WTC11 (cell line): ENCODE measurements around the gene MANBA. TPM values are rescaled to one million over a fixed set of nuclear protein-coding genes. Genes with fewer than 3 reads are reported as not detected.

Source experiments
- ATAC-seq: fragments of 200-7000 bp; cut with Tn5 transposase; 2 replicates; pipeline ENCODE4 v1.10.0; 2021; ENCODE audit warnings: mild to moderate bottlenecking, moderate library complexity
- Bru-seq: library from RNA; stranded (reverse); fragments of 400-500 nt; gene quantifications from one replicate; lab custom pipeline; 2021; lab: Mats Ljungman, UMichigan
- CTCF ChIA-PET: fragments of 300-600 bp; sonication (Branson Sonifier 250); formaldehyde crosslinking; loops from one replicate; lab custom pipeline; 2021; ENCODE audit warnings: antibody characterized with exemption; lab: Charles Lee
- POLR2A ChIA-PET: fragments of 350-600 bp; sonication (Branson Sonifier 250); formaldehyde crosslinking; loops from one replicate; lab custom pipeline; 2021; ENCODE audit warnings: antibody characterized with exemption; lab: Charles Lee
- DNase-seq: peaks from one replicate; pipeline ENCODE4 v3.0.0; 2021; ENCODE audit warnings: low spot score
- H3K27ac Mint-ChIP-seq: 2 replicates; pipeline ENCODE4 v1.8.0; 2021; ENCODE audit warnings: mixed read lengths
- H3K27me3 Mint-ChIP-seq: 2 replicates; pipeline ENCODE4 v1.8.0; 2021; ENCODE audit warnings: low read depth, mild to moderate bottlenecking, moderate library complexity, mixed read lengths
- H3K36me3 Mint-ChIP-seq: 2 replicates; pipeline ENCODE4 v1.8.0; 2021; ENCODE audit warnings: mixed read lengths
- H3K4me1 Mint-ChIP-seq: 2 replicates; pipeline ENCODE4 v1.8.0; 2022; ENCODE audit warnings: mixed read lengths
- H3K4me3 Mint-ChIP-seq: 2 replicates; pipeline ENCODE4 v1.8.0; 2021; ENCODE audit warnings: mild to moderate bottlenecking, moderate library complexity, mixed read lengths
- H3K9me3 Mint-ChIP-seq: 2 replicates; pipeline ENCODE4 v1.8.0; 2021; ENCODE audit warnings: mixed read lengths
- CDX4 ChIP-seq: fragments of 250-450 bp; sonication (Bioruptor Pico); IDR thresholded peaks from 2 replicates; pipeline ENCODE4 v1.9.0; 2021; ENCODE audit warnings: moderate library complexity, mild to moderate bottlenecking, inconsistent platforms, borderline replicate concordance
- E2F5 ChIP-seq: sonication (generic); formaldehyde crosslinking; IDR thresholded peaks from 2 replicates; pipeline ENCODE4 v1.8.1; 2022; ENCODE audit warnings: mild to moderate bottlenecking, moderate library complexity, missing genetic modification reagents
- ETV6 ChIP-seq: sonication (generic); formaldehyde crosslinking; IDR thresholded peaks from 2 replicates; pipeline ENCODE4 v1.8.1; 2022; ENCODE audit warnings: mild to moderate bottlenecking, missing genetic modification reagents
- FOXJ3 ChIP-seq: sonication (generic); formaldehyde crosslinking; IDR thresholded peaks from 2 replicates; pipeline ENCODE4 v1.9.0; 2021; ENCODE audit warnings: missing genetic modification reagents, mild to moderate bottlenecking, borderline replicate concordance
- FOXP1 ChIP-seq: sonication (generic); formaldehyde crosslinking; IDR thresholded peaks from 2 replicates; pipeline ENCODE4 v1.8.0; 2022; ENCODE audit warnings: missing genetic modification reagents, mild to moderate bottlenecking, moderate library complexity, borderline replicate concordance
- GTF2I ChIP-seq: fragments of 250-450 bp; sonication (Bioruptor Pico); conservative IDR thresholded peaks from 2 replicates; pipeline ENCODE4 v1.4.0; 2021; ENCODE audit warnings: mild to moderate bottlenecking
- NR2C2 ChIP-seq: sonication (generic); formaldehyde crosslinking; IDR thresholded peaks from 2 replicates; pipeline ENCODE4 v1.8.0; 2022; ENCODE audit warnings: mild to moderate bottlenecking, missing genetic modification reagents
- RORB ChIP-seq: fragments of 250-450 bp; sonication (Bioruptor Pico); IDR thresholded peaks from 2 replicates; pipeline ENCODE4 v1.9.0; 2021; ENCODE audit warnings: mild to moderate bottlenecking
- SOX15 ChIP-seq: fragments of 250-450 bp; sonication (Bioruptor Pico); IDR thresholded peaks from 2 replicates; pipeline ENCODE4 v1.9.0; 2021; ENCODE audit warnings: mild to moderate bottlenecking
- SP1 ChIP-seq: sonication (generic); formaldehyde crosslinking; conservative IDR thresholded peaks from 2 replicates; pipeline ENCODE4 v1.8.1; 2022; ENCODE audit warnings: missing genetic modification reagents
- USF2 ChIP-seq: sonication (generic); formaldehyde crosslinking; IDR thresholded peaks from 2 replicates; pipeline ENCODE4 v1.8.1; 2023; ENCODE audit warnings: mild to moderate bottlenecking, missing genetic modification reagents, moderate library complexity
- ZBTB21 ChIP-seq: sonication (generic); formaldehyde crosslinking; IDR thresholded peaks from 2 replicates; pipeline ENCODE4 v1.8.1; 2023; ENCODE audit warnings: mild to moderate bottlenecking, missing genetic modification reagents, borderline replicate concordance
- ZNF671 ChIP-seq: fragments of 250-450 bp; sonication (Bioruptor Pico); IDR thresholded peaks from 2 replicates; pipeline ENCODE4 v1.8.0; 2021; ENCODE audit warnings: mild to moderate bottlenecking
- long read RNA-seq, 3 experiments: library from RNA in 1 of 3; library from capped mRNA in 1 of 3; library from polyadenylated mRNA in 1 of 3; unstranded in 2 of 3; stranded (forward) in 1 of 3; transcript quantifications; one replicate each; pipeline ENCODE4 v2.0.0, GENCODE V29; 2021
- total RNA-seq: library from RNA; stranded (reverse); gene quantifications from 3 replicates; pipeline ENCODE4 v1.2.3, GENCODE V29; 2021
- TF ChIP-seq, protein P1 (sequence below): fragments of 200-600 bp; IDR thresholded peaks from 2 replicates; pipeline ENCODE4 v1.8.0; 2022; ENCODE audit warnings: antibody characterized with exemption
- TF ChIP-seq, protein P2 (sequence below): sonication (generic); formaldehyde crosslinking; conservative IDR thresholded peaks from 2 replicates; pipeline ENCODE4 v1.8.1; 2023; ENCODE audit warnings: mild to moderate bottlenecking, low read depth, missing genetic modification reagents, moderate library complexity
- TF ChIP-seq, protein P3 (sequence below): fragments of 250-450 bp; sonication (Bioruptor Pico); IDR thresholded peaks from 2 replicates; pipeline ENCODE4 v1.8.0; 2021; ENCODE audit warnings: mild to moderate bottlenecking
- TF ChIP-seq, protein P4 (sequence below): sonication (generic); formaldehyde crosslinking; IDR thresholded peaks from 2 replicates; pipeline ENCODE4 v1.8.0; 2022; ENCODE audit warnings: mild to moderate bottlenecking, missing genetic modification reagents
- TF ChIP-seq, protein P5 (sequence below): fragments of 250-450 bp; sonication (Bioruptor Pico); conservative IDR thresholded peaks from 2 replicates; pipeline ENCODE4 v1.9.0; 2021; ENCODE audit warnings: mild to moderate bottlenecking
- TF ChIP-seq, protein P6 (sequence below): sonication (generic); formaldehyde crosslinking; IDR thresholded peaks from 2 replicates; pipeline ENCODE4 v1.8.1; 2023; ENCODE audit warnings: mild to moderate bottlenecking, missing genetic modification reagents, borderline replicate concordance

The MANBA gene
- total RNA-seq (35.1 to 37.6 TPM (median 37.5 TPM) in 3 replicates), Bru-seq, nascent RNA (percentile 82 among the genes with signal in this experiment)
- long read RNA-seq, experiment 1, transcript MANBA-201 (17 exons, 3,361 nt), result major isoform, 85 of 143 reads
- long read RNA-seq, experiment 1, partial matches to known transcripts, result 32 of 143 reads
- long read RNA-seq, experiment 1, other reads (novel, unspliced or antisense), result 24 of 143 reads
- long read RNA-seq, experiment 2, transcript MANBA-201 (17 exons, 3,361 nt), result major isoform, 28 of 70 reads
- long read RNA-seq, experiment 2, partial matches to known transcripts, result 27 of 70 reads
- long read RNA-seq, experiment 2, other reads (novel, unspliced or antisense), result 13 of 70 reads
- long read RNA-seq, experiment 3, transcript MANBA-201 (17 exons, 3,361 nt), result major isoform, 7 of 15 reads
- long read RNA-seq, experiment 3, partial matches to known transcripts, result 2 of 15 reads
- long read RNA-seq, experiment 3, other reads (novel, unspliced or antisense), result 4 of 15 reads

DNA sequence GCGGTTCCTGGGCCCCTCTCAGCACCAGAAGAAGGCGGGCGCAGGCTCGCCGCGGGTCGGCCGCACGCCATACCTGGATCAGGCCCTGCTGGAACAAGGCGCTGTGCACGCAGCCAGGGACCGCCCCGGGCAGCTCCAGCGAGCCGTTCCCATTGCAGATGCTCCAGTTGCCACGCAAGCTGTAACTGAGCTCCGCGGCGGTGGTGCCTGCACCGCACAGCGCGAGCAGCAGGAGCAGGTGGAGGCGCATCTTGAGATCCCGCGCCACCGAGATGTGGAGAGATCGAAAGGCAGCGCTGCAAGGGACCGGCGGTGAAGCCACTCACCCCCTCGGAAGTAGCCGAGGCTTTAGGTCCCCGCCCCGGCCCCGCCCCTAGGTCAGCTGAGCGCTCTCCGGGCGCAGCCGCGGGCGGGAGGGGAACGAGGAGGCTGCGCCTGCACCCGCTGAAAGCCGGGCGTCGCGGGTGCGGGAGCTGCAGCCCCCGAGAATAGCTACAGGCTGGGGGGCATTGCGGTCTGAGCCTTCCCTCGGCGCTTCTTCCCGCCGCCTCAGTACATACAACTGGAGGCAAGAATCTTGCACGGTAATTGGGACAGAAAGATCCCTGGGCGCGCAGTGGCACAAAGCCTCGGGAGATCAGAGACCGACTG, at the start of gene MANBA:
Gene MANBA, minus strand, starts transcription at position 324 of the 651 bp plus-strand sequence. Its CDS starts 74 bp downstream, at position 250.
- peak; percentile 85 for DNase-seq
- peak within 1 kb of the TSS; percentile 86 for H3K27ac Mint-ChIP-seq
- H3K9me3 Mint-ChIP-seq, result peaks cover 13% of the 10 kb centered on the region
- peak within 1 kb of the TSS; percentile 97 for H3K4me3 Mint-ChIP-seq
- POLR2A ChIA-PET, result interaction anchor here (0.6 to 2.4 kb wide), 17 partner anchors 10 to 1529 kb away, joined by 3 to 44 read pairs (median 3); partner anchors contain the start of genes CISD2 and UBE2D3
- CTCF ChIA-PET, result interaction anchor here (0.6 to 1.7 kb wide), 6 partner anchors 21 to 339 kb away, joined by 3 to 13 read pairs (median 3); no protein-coding TSS in a partner anchor
- peaks cover 9% of the 10 kb centered on the region for H3K36me3 Mint-ChIP-seq
- H3K27me3 Mint-ChIP-seq, result no peaks in the 10 kb centered on the region; the same call in 1 of the 2 replicates
- ATAC-seq, result peak; percentile 90
- H3K4me1 Mint-ChIP-seq, result peaks cover 33% of the 10 kb centered on the region
- TF ChIP-seq ZBTB21 (CRISPR knock-in tag) (peak; percentile 86), NR2C2 (CRISPR knock-in tag) (no peak), CDX4 (CRISPR knock-in tag) (no peak), ZNF671 (CRISPR knock-in tag) (no peak), FOXJ3 (CRISPR knock-in tag) (no peak), E2F5 (peak; percentile 90; the same call in 1 of the 2 replicates), ETV6 (CRISPR knock-in tag) (peak; percentile 72; the same call in 1 of the 2 replicates), SOX15 (no peak), SP1 (CRISPR knock-in tag) (peak; percentile 86), USF2 (CRISPR knock-in tag) (peak; percentile 87), GTF2I (CRISPR knock-in tag) (no peak), FOXP1 (CRISPR knock-in tag) (peak; percentile 91; the same call in 1 of the 2 replicates), RORB (CRISPR knock-in tag) (no peak)
- TF ChIP-seq, protein P1, sequence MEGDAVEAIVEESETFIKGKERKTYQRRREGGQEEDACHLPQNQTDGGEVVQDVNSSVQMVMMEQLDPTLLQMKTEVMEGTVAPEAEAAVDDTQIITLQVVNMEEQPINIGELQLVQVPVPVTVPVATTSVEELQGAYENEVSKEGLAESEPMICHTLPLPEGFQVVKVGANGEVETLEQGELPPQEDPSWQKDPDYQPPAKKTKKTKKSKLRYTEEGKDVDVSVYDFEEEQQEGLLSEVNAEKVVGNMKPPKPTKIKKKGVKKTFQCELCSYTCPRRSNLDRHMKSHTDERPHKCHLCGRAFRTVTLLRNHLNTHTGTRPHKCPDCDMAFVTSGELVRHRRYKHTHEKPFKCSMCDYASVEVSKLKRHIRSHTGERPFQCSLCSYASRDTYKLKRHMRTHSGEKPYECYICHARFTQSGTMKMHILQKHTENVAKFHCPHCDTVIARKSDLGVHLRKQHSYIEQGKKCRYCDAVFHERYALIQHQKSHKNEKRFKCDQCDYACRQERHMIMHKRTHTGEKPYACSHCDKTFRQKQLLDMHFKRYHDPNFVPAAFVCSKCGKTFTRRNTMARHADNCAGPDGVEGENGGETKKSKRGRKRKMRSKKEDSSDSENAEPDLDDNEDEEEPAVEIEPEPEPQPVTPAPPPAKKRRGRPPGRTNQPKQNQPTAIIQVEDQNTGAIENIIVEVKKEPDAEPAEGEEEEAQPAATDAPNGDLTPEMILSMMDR, result no peak
- TF ChIP-seq, protein P2, sequence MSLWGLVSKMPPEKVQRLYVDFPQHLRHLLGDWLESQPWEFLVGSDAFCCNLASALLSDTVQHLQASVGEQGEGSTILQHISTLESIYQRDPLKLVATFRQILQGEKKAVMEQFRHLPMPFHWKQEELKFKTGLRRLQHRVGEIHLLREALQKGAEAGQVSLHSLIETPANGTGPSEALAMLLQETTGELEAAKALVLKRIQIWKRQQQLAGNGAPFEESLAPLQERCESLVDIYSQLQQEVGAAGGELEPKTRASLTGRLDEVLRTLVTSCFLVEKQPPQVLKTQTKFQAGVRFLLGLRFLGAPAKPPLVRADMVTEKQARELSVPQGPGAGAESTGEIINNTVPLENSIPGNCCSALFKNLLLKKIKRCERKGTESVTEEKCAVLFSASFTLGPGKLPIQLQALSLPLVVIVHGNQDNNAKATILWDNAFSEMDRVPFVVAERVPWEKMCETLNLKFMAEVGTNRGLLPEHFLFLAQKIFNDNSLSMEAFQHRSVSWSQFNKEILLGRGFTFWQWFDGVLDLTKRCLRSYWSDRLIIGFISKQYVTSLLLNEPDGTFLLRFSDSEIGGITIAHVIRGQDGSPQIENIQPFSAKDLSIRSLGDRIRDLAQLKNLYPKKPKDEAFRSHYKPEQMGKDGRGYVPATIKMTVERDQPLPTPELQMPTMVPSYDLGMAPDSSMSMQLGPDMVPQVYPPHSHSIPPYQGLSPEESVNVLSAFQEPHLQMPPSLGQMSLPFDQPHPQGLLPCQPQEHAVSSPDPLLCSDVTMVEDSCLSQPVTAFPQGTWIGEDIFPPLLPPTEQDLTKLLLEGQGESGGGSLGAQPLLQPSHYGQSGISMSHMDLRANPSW (CRISPR knock-in tag), result peak; percentile 94; the same call in 1 of the 2 replicates
- TF ChIP-seq, protein P3, sequence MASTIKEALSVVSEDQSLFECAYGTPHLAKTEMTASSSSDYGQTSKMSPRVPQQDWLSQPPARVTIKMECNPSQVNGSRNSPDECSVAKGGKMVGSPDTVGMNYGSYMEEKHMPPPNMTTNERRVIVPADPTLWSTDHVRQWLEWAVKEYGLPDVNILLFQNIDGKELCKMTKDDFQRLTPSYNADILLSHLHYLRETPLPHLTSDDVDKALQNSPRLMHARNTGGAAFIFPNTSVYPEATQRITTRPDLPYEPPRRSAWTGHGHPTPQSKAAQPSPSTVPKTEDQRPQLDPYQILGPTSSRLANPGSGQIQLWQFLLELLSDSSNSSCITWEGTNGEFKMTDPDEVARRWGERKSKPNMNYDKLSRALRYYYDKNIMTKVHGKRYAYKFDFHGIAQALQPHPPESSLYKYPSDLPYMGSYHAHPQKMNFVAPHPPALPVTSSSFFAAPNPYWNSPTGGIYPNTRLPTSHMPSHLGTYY (CRISPR knock-in tag), result no peak
- TF ChIP-seq, protein P4, sequence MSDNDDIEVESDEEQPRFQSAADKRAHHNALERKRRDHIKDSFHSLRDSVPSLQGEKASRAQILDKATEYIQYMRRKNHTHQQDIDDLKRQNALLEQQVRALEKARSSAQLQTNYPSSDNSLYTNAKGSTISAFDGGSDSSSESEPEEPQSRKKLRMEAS, result peak; percentile 85
- TF ChIP-seq, protein P5, sequence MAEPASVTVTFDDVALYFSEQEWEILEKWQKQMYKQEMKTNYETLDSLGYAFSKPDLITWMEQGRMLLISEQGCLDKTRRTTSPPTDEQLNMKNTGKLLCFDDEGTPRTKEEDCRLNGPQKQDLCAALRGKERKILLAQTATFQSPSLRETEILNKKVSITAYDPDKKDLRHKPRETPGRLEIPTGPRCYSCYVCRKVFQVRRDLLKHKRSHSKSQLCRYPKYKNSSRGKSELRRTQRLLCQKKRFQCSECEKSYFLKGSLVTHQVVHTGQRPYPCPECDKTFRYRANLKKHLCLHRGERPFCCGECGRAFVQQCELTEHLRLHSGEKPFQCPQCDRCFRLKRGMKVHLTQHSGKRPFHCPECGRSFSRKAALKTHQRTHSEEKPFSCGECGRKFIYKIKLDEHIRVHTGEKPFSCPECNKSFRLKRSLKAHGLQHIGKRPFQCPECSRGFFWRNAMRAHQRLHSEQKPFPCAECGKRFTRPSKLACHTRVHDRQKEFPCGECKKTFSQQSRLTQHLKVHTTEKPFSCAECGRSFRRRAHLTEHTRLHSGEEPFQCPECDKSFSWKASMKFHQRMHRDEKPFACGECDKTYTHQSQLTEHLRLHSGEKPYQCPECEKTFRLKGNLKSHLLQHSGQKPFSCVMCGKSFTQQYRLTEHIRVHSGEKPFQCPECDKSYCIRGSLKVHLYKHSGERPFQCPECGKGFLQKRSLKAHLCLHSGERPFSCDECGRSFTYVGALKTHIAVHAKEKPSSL (CRISPR knock-in tag), result no peak
- TF ChIP-seq, protein P6, sequence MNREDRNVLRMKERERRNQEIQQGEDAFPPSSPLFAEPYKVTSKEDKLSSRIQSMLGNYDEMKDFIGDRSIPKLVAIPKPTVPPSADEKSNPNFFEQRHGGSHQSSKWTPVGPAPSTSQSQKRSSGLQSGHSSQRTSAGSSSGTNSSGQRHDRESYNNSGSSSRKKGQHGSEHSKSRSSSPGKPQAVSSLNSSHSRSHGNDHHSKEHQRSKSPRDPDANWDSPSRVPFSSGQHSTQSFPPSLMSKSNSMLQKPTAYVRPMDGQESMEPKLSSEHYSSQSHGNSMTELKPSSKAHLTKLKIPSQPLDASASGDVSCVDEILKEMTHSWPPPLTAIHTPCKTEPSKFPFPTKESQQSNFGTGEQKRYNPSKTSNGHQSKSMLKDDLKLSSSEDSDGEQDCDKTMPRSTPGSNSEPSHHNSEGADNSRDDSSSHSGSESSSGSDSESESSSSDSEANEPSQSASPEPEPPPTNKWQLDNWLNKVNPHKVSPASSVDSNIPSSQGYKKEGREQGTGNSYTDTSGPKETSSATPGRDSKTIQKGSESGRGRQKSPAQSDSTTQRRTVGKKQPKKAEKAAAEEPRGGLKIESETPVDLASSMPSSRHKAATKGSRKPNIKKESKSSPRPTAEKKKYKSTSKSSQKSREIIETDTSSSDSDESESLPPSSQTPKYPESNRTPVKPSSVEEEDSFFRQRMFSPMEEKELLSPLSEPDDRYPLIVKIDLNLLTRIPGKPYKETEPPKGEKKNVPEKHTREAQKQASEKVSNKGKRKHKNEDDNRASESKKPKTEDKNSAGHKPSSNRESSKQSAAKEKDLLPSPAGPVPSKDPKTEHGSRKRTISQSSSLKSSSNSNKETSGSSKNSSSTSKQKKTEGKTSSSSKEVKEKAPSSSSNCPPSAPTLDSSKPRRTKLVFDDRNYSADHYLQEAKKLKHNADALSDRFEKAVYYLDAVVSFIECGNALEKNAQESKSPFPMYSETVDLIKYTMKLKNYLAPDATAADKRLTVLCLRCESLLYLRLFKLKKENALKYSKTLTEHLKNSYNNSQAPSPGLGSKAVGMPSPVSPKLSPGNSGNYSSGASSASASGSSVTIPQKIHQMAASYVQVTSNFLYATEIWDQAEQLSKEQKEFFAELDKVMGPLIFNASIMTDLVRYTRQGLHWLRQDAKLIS, result peak; percentile 50; the same call in 1 of the 2 replicates
